Mesothelial cell of epicardium (in vitro differentiated cells): ENCODE data around the gene DNAAF8. TPM values are rescaled to one million over a fixed set of nuclear protein-coding genes. Genes with fewer than 3 reads are reported as not detected.

ENCODE experiments used
- DNase-seq, 2 experiments: peaks; one replicate each; pipeline ENCODE4 v3.0.0; 2021; ENCODE audit warnings: low spot score in 2 of 2; ENCODE audit not compliant: unreplicated experiment in 2 of 2
- H3K27ac Mint-ChIP-seq: 2 replicates; pipeline ENCODE4 v1.8.0; 2021; ENCODE audit warnings: mixed read lengths
- H3K27me3 Mint-ChIP-seq: 2 replicates; pipeline ENCODE4 v1.8.0; 2021; ENCODE audit warnings: low read depth, mixed read lengths
- H3K36me3 Mint-ChIP-seq: 2 replicates; pipeline ENCODE4 v1.8.0; 2021; ENCODE audit warnings: mixed read lengths
- H3K4me1 Mint-ChIP-seq: 2 replicates; pipeline ENCODE4 v1.8.0; 2021; ENCODE audit warnings: mixed read lengths
- H3K4me3 Mint-ChIP-seq: 2 replicates; pipeline ENCODE4 v1.8.0; 2021; ENCODE audit warnings: mild to moderate bottlenecking, moderate library complexity, mixed read lengths
- H3K9me3 Mint-ChIP-seq: 2 replicates; pipeline ENCODE4 v1.8.0; 2021; ENCODE audit warnings: mixed read lengths
- total RNA-seq: library from RNA; stranded (reverse); gene quantifications from 3 replicates; pipeline ENCODE4 v1.2.1, GENCODE V29; 2021
- TF ChIP-seq, protein P1 (sequence below): fragments of 200-600 bp; sonication (generic); IDR thresholded peaks from one replicate; pipeline ENCODE4 v1.5.0; 2021; ENCODE audit warnings: antibody characterized with exemption; ENCODE audit not compliant: unreplicated experiment

Gene DNAAF8
- total RNA-seq, 1 donor from 2014 or later = 0.45 TPM

DNA sequence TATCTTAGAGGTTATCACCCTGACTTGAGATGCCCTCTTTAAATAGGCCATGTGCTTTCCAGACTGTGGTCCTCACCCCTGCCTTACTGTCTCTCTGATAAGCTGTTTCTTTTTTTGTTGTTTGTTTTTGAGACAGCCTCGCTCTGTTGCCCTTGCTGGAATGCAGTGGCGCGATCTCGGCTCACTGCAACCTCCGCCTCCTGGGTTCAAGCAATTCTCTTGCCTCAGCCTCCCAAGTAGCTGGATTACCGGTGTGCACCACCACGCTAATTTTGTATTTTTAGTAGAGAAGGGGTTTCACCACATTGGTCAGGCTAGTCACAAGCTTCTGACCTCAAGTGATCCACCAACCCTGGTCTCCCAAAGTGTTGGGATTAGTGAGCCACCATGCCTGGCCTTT is 54.6 kb downstream of the DNAAF8 start:
- Mint-ChIP-seq H3K4me1 (peaks cover 12% of the 10 kb centered on the region), H3K27me3 (no peaks in the 10 kb centered on the region), H3K36me3 (no peaks in the 10 kb centered on the region), H3K27ac (no peak overlapping the region), H3K9me3 (no peaks in the 10 kb centered on the region), H3K4me3 (no peak overlapping the region)
- TF ChIP-seq, protein P1, sequence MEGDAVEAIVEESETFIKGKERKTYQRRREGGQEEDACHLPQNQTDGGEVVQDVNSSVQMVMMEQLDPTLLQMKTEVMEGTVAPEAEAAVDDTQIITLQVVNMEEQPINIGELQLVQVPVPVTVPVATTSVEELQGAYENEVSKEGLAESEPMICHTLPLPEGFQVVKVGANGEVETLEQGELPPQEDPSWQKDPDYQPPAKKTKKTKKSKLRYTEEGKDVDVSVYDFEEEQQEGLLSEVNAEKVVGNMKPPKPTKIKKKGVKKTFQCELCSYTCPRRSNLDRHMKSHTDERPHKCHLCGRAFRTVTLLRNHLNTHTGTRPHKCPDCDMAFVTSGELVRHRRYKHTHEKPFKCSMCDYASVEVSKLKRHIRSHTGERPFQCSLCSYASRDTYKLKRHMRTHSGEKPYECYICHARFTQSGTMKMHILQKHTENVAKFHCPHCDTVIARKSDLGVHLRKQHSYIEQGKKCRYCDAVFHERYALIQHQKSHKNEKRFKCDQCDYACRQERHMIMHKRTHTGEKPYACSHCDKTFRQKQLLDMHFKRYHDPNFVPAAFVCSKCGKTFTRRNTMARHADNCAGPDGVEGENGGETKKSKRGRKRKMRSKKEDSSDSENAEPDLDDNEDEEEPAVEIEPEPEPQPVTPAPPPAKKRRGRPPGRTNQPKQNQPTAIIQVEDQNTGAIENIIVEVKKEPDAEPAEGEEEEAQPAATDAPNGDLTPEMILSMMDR = no peak
- DNase-seq = no peak

DNA sequence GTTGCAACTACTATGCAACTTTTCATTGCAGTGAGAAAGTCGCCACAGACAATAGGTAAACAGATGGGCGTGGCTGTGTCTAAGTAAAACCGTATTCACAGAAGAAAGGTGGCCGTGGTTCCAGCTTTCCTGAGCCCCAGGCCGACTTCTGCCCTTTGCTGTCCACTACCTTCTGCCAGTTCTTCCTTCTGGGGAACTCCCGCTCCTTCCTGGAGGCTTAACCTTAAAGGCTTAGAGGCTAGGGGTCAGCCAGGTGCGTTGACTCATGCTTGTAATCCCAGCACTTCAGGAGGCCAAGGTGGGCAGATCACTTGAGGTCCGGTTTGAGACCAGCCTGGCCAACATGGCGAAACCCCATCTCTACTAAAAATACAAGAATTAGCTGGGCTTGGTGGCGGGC is 55.9 kb downstream of the DNAAF8 start:
- Mint-ChIP-seq H3K36me3 (no peaks in the 10 kb centered on the region), H3K27me3 (no peaks in the 10 kb centered on the region), H3K4me3 (no peak overlapping the region), H3K27ac (no peak overlapping the region), H3K4me1 (peaks cover 12% of the 10 kb centered on the region), H3K9me3 (no peaks in the 10 kb centered on the region)
- TF ChIP-seq, protein P1 = no peak
- no peak for DNase-seq

DNA sequence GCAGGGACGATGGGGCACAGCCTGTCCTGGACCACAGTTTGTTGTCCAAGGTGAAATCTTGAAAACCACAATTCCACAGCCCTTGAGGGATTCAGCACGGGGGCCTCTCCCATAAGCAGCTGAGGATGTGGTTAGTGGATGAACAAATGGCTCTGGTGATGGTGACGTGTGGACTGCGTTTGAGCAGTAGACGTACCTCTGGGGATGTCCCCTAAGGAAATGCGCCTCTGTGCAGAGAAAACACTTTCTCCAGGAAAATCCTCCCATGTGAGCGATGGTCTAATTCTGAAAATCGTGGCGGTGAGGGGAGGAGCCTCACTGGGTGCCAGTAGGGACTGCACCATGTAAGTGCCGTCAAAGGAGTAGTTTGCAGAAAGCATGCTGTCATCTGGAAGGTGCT is 56.5 kb downstream of the DNAAF8 start:
- H3K4me3 Mint-ChIP-seq = no peak overlapping the region
- peaks cover 12% of the 10 kb centered on the region for H3K4me1 Mint-ChIP-seq
- no peaks in the 10 kb centered on the region for H3K9me3 Mint-ChIP-seq
- H3K27ac Mint-ChIP-seq = no peak overlapping the region
- TF ChIP-seq, protein P1 = no peak
- no peak for DNase-seq
- H3K36me3 Mint-ChIP-seq = no peaks in the 10 kb centered on the region
- no peaks in the 10 kb centered on the region for H3K27me3 Mint-ChIP-seq

DNA sequence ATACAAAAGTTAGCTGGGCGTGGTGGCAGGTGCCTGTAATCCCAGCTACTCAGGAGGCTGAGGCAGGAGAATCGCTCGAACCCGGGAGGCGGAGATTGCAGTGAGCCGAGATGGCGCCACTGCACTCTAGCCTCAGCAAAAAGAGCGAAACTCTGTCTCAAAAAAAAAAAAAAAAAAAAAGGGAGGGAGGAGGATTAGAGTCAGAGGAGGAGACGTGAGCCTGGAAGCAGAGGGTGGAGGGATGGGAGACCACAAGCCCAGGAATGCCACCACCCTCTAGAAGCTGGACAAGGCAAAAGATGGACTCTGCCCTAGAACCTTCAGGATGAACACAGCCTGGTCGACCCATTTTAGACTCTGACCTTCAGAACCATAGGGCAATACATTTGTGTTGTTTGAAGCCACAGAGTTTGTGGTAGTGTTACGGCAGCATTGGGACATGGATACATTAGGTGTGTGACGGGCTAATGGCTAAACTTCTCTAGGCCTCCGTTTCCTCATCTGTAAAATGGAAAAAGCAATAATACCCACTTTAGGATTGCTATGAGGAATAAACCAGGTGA is 58.7 kb downstream of the DNAAF8 start:
- Mint-ChIP-seq H3K27me3 (no peaks in the 10 kb centered on the region), H3K9me3 (no peaks in the 10 kb centered on the region), H3K36me3 (peaks cover 4% of the 10 kb centered on the region), H3K4me3 (no peak overlapping the region), H3K27ac (no peak overlapping the region), H3K4me1 (peaks cover 9% of the 10 kb centered on the region)
- DNase-seq = no peak
- TF ChIP-seq, protein P1 = no peak

DNA sequence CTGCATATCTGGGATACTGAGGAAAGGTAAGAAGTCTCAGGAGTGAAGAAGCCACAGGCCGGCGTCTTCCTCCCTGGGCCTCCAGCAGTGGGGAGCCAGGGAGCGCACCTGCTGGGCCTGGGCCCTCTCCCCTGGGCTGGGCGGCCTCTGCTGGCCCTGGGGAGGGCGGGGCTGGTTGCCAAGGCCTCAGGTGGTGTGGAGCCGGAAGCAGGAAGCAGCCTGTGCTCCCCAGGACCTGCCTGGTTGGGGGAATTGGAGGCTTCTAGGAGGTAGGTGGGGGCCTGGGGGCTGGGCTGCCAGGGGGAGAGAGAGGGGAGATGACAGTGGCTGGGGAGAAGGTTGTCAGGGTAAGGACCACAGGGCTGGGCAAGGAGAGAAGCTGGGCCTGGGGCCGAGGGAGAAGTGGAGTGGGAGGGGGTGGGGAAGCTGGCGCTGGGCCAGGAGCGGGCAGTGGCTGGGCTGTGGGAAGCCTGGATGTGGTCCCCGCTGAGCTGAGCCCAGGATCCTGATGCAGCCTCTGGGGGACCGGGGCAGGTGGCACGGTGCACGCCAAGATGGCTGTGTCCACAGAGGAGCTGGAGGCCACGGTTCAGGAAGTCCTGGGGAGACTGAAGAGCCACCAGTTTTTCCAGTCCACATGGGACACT is 61.0 kb downstream of the DNAAF8 start, which contains the start of gene SMIM22:
Gene SMIM22, plus strand, starts transcription at position 189 of the 647 bp plus-strand sequence. Its CDS starts 366 bp downstream, at position 555.
- Mint-ChIP-seq H3K27me3 (no peaks in the 10 kb centered on the region), H3K4me3 (no peak within 1 kb of the TSS), H3K36me3 (peaks cover 6% of the 10 kb centered on the region), H3K9me3 (no peaks in the 10 kb centered on the region), H3K4me1 (peaks cover under 1% of the 10 kb centered on the region), H3K27ac (no peak within 1 kb of the TSS)
- TF ChIP-seq, protein P1 = no peak
- no peak for DNase-seq
